ENCODE results near the gene CD22. TPM values are rescaled to one million over a fixed set of nuclear protein-coding genes. Genes with fewer than 3 reads are reported as not detected.
A peak's percentile ranks its signal among the peaks of the same experiment; 100 is the strongest.

CD22 gene
- total RNA-seq, 2 donors from 2014 or later: 1.4 to 3.6 TPM

DNA sequence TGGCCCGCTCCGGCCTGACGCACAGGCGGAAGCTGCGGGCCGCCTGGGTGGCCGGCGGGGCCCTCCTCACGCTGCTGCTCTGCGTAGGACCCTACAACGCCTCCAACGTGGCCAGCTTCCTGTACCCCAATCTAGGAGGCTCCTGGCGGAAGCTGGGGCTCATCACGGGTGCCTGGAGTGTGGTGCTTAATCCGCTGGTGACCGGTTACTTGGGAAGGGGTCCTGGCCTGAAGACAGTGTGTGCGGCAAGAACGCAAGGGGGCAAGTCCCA, 23.1 kb downstream of the CD22 start:
- Histone ChIP-seq H3K4me3 (no peak overlapping the region), H3K36me3 (no peaks in the 10 kb centered on the region), H3K27ac (no peak overlapping the region), H3K9me3 (no peaks in the 10 kb centered on the region), H3K4me1 (ENCODE audit: control insufficient read depth in 1 of 2, low read depth in 2 of 2) (no peaks in the 10 kb centered on the region), H3K27me3 (replicated peaks; ENCODE audit: insufficient read depth) (no peaks in the 10 kb centered on the region)
- DNase-seq (ENCODE audit: low spot score) (no peak), ATAC-seq (ENCODE audit: insufficient number of reproducible peaks, low FRiP score, low read depth) (no peak)
- TF ChIP-seq, protein P1, sequence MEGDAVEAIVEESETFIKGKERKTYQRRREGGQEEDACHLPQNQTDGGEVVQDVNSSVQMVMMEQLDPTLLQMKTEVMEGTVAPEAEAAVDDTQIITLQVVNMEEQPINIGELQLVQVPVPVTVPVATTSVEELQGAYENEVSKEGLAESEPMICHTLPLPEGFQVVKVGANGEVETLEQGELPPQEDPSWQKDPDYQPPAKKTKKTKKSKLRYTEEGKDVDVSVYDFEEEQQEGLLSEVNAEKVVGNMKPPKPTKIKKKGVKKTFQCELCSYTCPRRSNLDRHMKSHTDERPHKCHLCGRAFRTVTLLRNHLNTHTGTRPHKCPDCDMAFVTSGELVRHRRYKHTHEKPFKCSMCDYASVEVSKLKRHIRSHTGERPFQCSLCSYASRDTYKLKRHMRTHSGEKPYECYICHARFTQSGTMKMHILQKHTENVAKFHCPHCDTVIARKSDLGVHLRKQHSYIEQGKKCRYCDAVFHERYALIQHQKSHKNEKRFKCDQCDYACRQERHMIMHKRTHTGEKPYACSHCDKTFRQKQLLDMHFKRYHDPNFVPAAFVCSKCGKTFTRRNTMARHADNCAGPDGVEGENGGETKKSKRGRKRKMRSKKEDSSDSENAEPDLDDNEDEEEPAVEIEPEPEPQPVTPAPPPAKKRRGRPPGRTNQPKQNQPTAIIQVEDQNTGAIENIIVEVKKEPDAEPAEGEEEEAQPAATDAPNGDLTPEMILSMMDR (IDR thresholded peaks at IDR 0.05): no peak

DNA sequence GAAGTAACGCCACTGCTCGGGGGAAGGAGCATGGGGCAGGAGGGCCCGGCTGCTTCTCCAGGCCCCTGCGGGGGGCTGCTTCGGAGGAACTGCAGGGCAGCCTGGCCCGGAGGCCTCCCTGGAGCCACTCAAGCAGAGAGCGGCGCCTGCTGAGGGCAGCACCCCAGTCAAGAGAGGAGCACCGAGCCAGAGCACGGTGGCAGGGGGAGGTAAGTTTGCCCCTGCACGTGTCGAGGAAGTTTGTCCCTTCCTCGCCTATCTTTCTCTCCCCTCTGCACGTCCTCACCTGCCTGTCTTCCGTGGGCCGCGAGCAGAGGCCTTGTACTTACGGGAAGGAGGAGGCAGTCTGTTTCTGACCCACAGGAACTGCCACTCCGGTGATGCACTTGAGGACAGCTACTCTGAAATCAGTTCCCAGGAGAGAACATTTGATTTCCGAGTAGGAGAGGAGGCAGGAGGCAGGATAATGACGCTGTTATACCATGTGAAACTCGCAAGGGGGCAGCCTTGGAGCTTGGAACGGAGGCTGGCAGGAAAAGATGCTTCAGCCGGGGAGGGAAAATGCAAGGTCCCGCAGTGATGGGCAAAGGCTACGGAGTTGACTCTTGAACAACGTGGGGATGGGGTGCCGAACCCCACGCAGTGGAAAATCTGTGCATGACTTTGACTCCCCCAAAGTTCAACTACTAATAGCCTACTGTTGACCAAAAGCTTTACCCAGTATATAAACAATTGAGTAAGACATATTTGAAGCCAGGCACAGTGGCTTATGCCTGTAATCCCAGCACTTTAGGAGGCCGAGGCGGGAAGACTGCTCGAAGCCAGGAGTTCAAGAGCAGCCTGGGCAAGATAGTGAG, 23.7 kb downstream of the CD22 start:
- H3K27ac ChIP-seq: no peak overlapping the region
- TF ChIP-seq, protein P1 (IDR thresholded peaks at IDR 0.05): peak; percentile 30
- no peaks in the 10 kb centered on the region for H3K4me1 ChIP-seq (ENCODE audit: control insufficient read depth in 1 of 2, low read depth in 2 of 2)
- DNase-seq (ENCODE audit: low spot score) (no peak), ATAC-seq (ENCODE audit: insufficient number of reproducible peaks, low FRiP score, low read depth) (no peak)
- H3K9me3 ChIP-seq: no peaks in the 10 kb centered on the region
- H3K4me3 ChIP-seq: no peak overlapping the region
- H3K36me3 ChIP-seq: no peaks in the 10 kb centered on the region
- H3K27me3 ChIP-seq (replicated peaks; ENCODE audit: insufficient read depth): no peaks in the 10 kb centered on the region

DNA sequence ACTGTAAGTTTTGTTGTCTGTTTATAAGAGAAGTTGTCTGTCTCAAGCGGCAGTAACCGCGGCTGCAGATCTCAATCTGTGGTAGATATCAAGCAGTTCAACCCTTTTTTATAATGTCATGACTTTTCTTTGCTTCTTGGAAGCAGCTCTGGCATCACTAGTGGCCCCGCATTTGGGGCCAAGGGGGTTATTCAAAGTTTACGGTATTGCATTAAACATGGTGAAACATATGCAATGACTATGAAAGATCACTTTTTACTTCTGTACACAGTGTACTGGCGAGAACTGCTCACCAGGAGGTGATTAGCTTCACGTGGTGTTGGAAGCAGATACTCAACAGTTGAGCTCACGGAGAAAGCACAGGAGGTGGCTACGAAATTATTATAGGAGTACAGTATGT, 24.6 kb downstream of the CD22 start:
- Histone ChIP-seq H3K27me3 (replicated peaks; ENCODE audit: insufficient read depth) (no peaks in the 10 kb centered on the region), H3K27ac (no peak overlapping the region), H3K36me3 (no peaks in the 10 kb centered on the region), H3K4me1 (ENCODE audit: control insufficient read depth in 1 of 2, low read depth in 2 of 2) (no peaks in the 10 kb centered on the region), H3K9me3 (no peaks in the 10 kb centered on the region), H3K4me3 (no peak overlapping the region)
- TF ChIP-seq, protein P1 (IDR thresholded peaks at IDR 0.05): no peak
- no peak for ATAC-seq (ENCODE audit: insufficient number of reproducible peaks, low FRiP score, low read depth)
- no peak for DNase-seq (ENCODE audit: low spot score)

DNA sequence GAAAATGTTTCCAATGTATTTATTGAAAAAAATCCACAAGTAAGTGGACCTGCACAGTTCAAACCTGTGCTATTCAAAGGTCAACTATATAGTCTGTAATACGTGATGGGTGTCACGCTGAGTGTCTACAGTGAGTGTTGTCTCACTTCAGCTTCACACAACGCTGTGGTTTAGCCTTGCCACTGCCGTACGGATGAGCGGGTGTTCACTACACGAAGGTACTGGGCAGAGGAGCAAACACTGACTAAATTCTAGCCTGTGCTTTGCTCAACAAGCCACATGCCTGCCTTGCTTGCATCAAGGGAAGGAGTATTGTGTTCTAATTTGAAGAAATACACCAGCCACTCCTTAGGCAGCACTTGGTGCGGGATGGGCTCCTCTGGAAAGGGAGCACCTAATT, 25.9 kb downstream of the CD22 start:
- H3K36me3 ChIP-seq: no peaks in the 10 kb centered on the region
- TF ChIP-seq, protein P1 (IDR thresholded peaks at IDR 0.05): no peak
- H3K4me1 ChIP-seq (ENCODE audit: control insufficient read depth in 1 of 2, low read depth in 2 of 2): no peaks in the 10 kb centered on the region
- H3K27ac ChIP-seq: no peak overlapping the region
- no peaks in the 10 kb centered on the region for H3K27me3 ChIP-seq (replicated peaks; ENCODE audit: insufficient read depth)
- no peak for DNase-seq (ENCODE audit: low spot score)
- H3K4me3 ChIP-seq: no peak overlapping the region
- no peak for ATAC-seq (ENCODE audit: insufficient number of reproducible peaks, low FRiP score, low read depth)
- H3K9me3 ChIP-seq: no peaks in the 10 kb centered on the region

DNA sequence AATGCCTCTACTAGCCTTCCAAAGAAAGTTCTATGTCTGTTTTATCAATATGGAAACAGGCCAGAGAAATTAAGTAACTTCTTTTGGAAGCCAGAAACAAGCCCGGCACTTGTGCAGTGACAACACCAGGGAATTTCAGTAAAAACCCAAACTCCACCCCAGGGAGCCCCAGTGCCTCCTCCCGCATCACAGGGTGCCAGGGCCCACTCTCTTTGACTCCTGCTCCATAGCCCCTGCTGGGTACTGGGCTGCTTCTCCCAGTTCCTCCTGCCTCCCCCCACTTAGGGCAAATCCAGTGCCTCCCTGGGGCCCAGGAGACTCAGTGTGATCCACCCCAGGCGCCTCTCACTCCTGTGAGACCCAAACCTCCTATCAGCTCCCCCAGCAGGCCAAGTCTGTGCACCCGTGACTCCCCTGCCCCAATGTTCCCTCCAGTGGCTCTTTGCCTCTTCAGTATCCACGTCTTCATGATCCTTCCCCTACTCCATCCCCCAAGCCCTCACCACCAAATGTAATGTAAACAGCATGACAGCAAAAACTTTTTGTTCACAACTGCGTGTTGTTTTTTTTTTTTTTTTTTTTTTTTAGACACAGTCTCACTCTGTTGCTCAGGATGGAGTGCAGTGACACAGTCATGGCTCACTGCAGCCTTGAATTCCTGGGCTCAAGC, 26.9 kb downstream of the CD22 start:
- Histone ChIP-seq H3K27me3 (replicated peaks; ENCODE audit: insufficient read depth) (no peaks in the 10 kb centered on the region), H3K4me3 (no peak overlapping the region), H3K27ac (no peak overlapping the region), H3K9me3 (no peaks in the 10 kb centered on the region), H3K4me1 (ENCODE audit: control insufficient read depth in 1 of 2, low read depth in 2 of 2) (no peaks in the 10 kb centered on the region), H3K36me3 (no peaks in the 10 kb centered on the region)
- ATAC-seq (ENCODE audit: insufficient number of reproducible peaks, low FRiP score, low read depth) (no peak), DNase-seq (ENCODE audit: low spot score) (no peak)
- TF ChIP-seq, protein P1 (IDR thresholded peaks at IDR 0.05): no peak

Measured in thoracic aorta (tissue), 2 donors.